Liver (tissue), 3 donors: ENCODE data around the gene ADAMTS2.

ENCODE experiments used
- FOXA1 ChIP-seq: IDR thresholded peaks from 2 replicates; pipeline ENCODE4 v1.6.1; 2016; ENCODE audit warnings: antibody characterized with exemption
- RXRA ChIP-seq, 2 donors: IDR thresholded peaks; 2 replicates each; pipeline ENCODE4 v1.6.1; 2017 to 2018; ENCODE audit warnings: antibody characterized with exemption in 2 of 2, mild to moderate bottlenecking in 1 of 2
- TF ChIP-seq, protein P1 (sequence below): IDR thresholded peaks from 2 replicates; pipeline ENCODE4 v1.6.1; 2016; ENCODE audit warnings: antibody characterized with exemption
- TF ChIP-seq, protein P2 (sequence below): fragments of 150-350 bp; IDR thresholded peaks from 2 replicates; pipeline ENCODE4 v1.5.1; 2017; ENCODE audit warnings: improper control_type of control experiment, low read depth, low read length; ENCODE audit not compliant: missing input control
- donor health status: healthy.
- donor health status: healthy.

- TF ChIP-seq FOXA1 (no peak), RXRA (IDR thresholded peaks at IDR 0.05) (no peak)
- TF ChIP-seq, protein P1, sequence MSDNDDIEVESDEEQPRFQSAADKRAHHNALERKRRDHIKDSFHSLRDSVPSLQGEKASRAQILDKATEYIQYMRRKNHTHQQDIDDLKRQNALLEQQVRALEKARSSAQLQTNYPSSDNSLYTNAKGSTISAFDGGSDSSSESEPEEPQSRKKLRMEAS = no peak
- TF ChIP-seq, protein P2, sequence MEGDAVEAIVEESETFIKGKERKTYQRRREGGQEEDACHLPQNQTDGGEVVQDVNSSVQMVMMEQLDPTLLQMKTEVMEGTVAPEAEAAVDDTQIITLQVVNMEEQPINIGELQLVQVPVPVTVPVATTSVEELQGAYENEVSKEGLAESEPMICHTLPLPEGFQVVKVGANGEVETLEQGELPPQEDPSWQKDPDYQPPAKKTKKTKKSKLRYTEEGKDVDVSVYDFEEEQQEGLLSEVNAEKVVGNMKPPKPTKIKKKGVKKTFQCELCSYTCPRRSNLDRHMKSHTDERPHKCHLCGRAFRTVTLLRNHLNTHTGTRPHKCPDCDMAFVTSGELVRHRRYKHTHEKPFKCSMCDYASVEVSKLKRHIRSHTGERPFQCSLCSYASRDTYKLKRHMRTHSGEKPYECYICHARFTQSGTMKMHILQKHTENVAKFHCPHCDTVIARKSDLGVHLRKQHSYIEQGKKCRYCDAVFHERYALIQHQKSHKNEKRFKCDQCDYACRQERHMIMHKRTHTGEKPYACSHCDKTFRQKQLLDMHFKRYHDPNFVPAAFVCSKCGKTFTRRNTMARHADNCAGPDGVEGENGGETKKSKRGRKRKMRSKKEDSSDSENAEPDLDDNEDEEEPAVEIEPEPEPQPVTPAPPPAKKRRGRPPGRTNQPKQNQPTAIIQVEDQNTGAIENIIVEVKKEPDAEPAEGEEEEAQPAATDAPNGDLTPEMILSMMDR = no peak
Measured at GRCh38 chr5:179215576-179215975, 129.7 kb downstream of the ADAMTS2 start.
